Astrocyte (in vitro differentiated cells and primary cell): ENCODE results near the gene TIMM44. TPM values are rescaled to one million over a fixed set of nuclear protein-coding genes. Genes with fewer than 3 reads are reported as not detected.

Experiments
- DNase-seq: peaks from one replicate; pipeline ENCODE4 v3.0.0-alpha.2; 2010; ENCODE audit warnings: low read depth
- FAIRE-seq: peaks from 2 replicates; lab custom pipeline; 2011; peaks lifted over from hg19 to GRCh38; lab: Jason Lieb, UNC
- H2AFZ ChIP-seq: 2 replicates; pipeline ENCODE4 v1.6.0; 2012; ENCODE audit warnings: low read depth, low read length, inconsistent platforms
- H3K27ac ChIP-seq: 2 replicates; pipeline ENCODE4 v1.5.1; 2011; ENCODE audit warnings: low read depth, low read length, inconsistent platforms
- H3K27me3 ChIP-seq: 2 replicates; pipeline ENCODE4 v1.6.0; 2011; ENCODE audit warnings: low read length, inconsistent platforms; ENCODE audit not compliant: insufficient read depth
- H3K36me3 ChIP-seq: 2 replicates; pipeline ENCODE4 v1.5.1; 2011; ENCODE audit warnings: low read length, inconsistent platforms; ENCODE audit not compliant: insufficient read depth
- H3K4me1 ChIP-seq: 2 replicates; pipeline ENCODE4 v1.5.1; 2011; ENCODE audit warnings: low read length, inconsistent platforms; ENCODE audit not compliant: insufficient read depth
- H3K4me2 ChIP-seq: 2 replicates; pipeline ENCODE4 v1.6.0; 2012; ENCODE audit warnings: low read length, inconsistent platforms
- H3K4me3 ChIP-seq: 2 replicates; pipeline ENCODE4 v1.5.1; 2011; ENCODE audit warnings: low read depth, mild to moderate bottlenecking, low read length, inconsistent platforms; ENCODE audit not compliant: insufficient read depth
- H3K79me2 ChIP-seq: 2 replicates; pipeline ENCODE4 v1.6.0; 2012; ENCODE audit warnings: mild to moderate bottlenecking, low read length, inconsistent platforms; ENCODE audit not compliant: insufficient read depth
- H3K9ac ChIP-seq: 2 replicates; pipeline ENCODE4 v1.6.0; 2012; ENCODE audit warnings: mild to moderate bottlenecking, low read length, inconsistent platforms
- H3K9me3 ChIP-seq: 2 replicates; pipeline ENCODE4 v1.5.1; 2012; ENCODE audit warnings: low read depth, mild to moderate bottlenecking, low read length, inconsistent platforms; ENCODE audit not compliant: insufficient read depth
- H4K20me1 ChIP-seq: 2 replicates; pipeline ENCODE4 v1.6.0; 2012; ENCODE audit warnings: low read length, inconsistent platforms; ENCODE audit not compliant: insufficient read depth
- H3K27ac Mint-ChIP-seq: one replicate; pipeline ENCODE4 v1.8.0; 2021; ENCODE audit warnings: mild to moderate bottlenecking, mixed read lengths; ENCODE audit not compliant: unreplicated experiment
- H3K27me3 Mint-ChIP-seq: one replicate; pipeline ENCODE4 v1.8.0; 2021; ENCODE audit warnings: low read depth, mixed read lengths; ENCODE audit not compliant: unreplicated experiment
- H3K36me3 Mint-ChIP-seq: one replicate; pipeline ENCODE4 v1.8.0; 2021; ENCODE audit warnings: low read depth, mixed read lengths; ENCODE audit not compliant: unreplicated experiment
- H3K4me1 Mint-ChIP-seq: one replicate; pipeline ENCODE4 v1.8.0; 2021; ENCODE audit warnings: low read depth, mixed read lengths; ENCODE audit not compliant: unreplicated experiment
- H3K4me3 Mint-ChIP-seq: one replicate; pipeline ENCODE4 v1.8.0; 2021; ENCODE audit warnings: mild to moderate bottlenecking, moderate library complexity, mixed read lengths; ENCODE audit not compliant: unreplicated experiment
- H3K9me3 Mint-ChIP-seq: one replicate; pipeline ENCODE4 v1.8.0; 2021; ENCODE audit warnings: mild to moderate bottlenecking, mixed read lengths; ENCODE audit not compliant: unreplicated experiment
- CTCF ChIP-seq: IDR thresholded peaks from 2 replicates; pipeline ENCODE4 v1.5.1; 2011; ENCODE audit warnings: low read depth, mild to moderate bottlenecking, inconsistent platforms, low read length, moderate library complexity; ENCODE audit not compliant: insufficient read depth
- EZH2 ChIP-seq: IDR thresholded peaks from 2 replicates; pipeline ENCODE4 v1.6.1; 2012; ENCODE audit warnings: mild to moderate bottlenecking, low read length, inconsistent platforms; ENCODE audit not compliant: insufficient read depth
- total RNA-seq: library from RNA; stranded (reverse); gene quantifications from 2 replicates; pipeline ENCODE4 v1.2.1, GENCODE V29; 2021

TIMM44 gene
- total RNA-seq, 1 donor from 2014 or later = 71.1 TPM

- Histone ChIP-seq H3K79me2 (peaks cover 7% of the 10 kb centered on the region), H3K36me3 (no peaks in the 10 kb centered on the region), H3K4me1 (peaks cover 8% of the 10 kb centered on the region), H4K20me1 (peaks cover 4% of the 10 kb centered on the region), H3K27me3 (no peaks in the 10 kb centered on the region), H3K27ac (peak within 1 kb of the TSS; percentile 72), H2AFZ (peak within 1 kb of the TSS; percentile 86), H3K9ac (peak within 1 kb of the TSS; percentile 87), H3K4me3 (peak within 1 kb of the TSS; percentile 69), H3K4me2 (peak within 1 kb of the TSS; percentile 95), H3K9me3 (no peaks in the 10 kb centered on the region)
- H3K9me3 Mint-ChIP-seq = no peaks in the 10 kb centered on the region
- no peaks in the 10 kb centered on the region for H3K27me3 Mint-ChIP-seq
- DNase-seq (peak; percentile 49), FAIRE-seq (no peak)
- no peaks in the 10 kb centered on the region for H3K36me3 Mint-ChIP-seq
- H3K4me3 Mint-ChIP-seq = peak within 1 kb of the TSS; percentile 81
- H3K27ac Mint-ChIP-seq = peak within 1 kb of the TSS; percentile 78
- H3K4me1 Mint-ChIP-seq = peaks cover under 1% of the 10 kb centered on the region
- no peak for TF ChIP-seq CTCF
These were observed 55.2 kb downstream of the TIMM44 start, which contains the start of gene LRRC8E for GRCh38 chr19:7888145-7888825. LRRC8E (plus strand) TSS chr19:7888510; CDS start chr19:7895604, 7,094 bp downstream.

- Histone ChIP-seq H3K27ac (no peak overlapping the region), H3K9ac (no peak overlapping the region), H3K9me3 (no peaks in the 10 kb centered on the region), H3K4me3 (no peak overlapping the region), H3K4me2 (peak overlapping the region; percentile 95), H4K20me1 (peaks cover 4% of the 10 kb centered on the region), H3K36me3 (no peaks in the 10 kb centered on the region), H3K27me3 (no peaks in the 10 kb centered on the region), H3K79me2 (peaks cover 7% of the 10 kb centered on the region), H3K4me1 (peaks cover 7% of the 10 kb centered on the region), H2AFZ (no peak overlapping the region)
- H3K27me3 Mint-ChIP-seq = no peaks in the 10 kb centered on the region
- DNase-seq = no peak
- no peaks in the 10 kb centered on the region for H3K36me3 Mint-ChIP-seq
- H3K4me3 Mint-ChIP-seq = peak overlapping the region; percentile 68
- H3K4me1 Mint-ChIP-seq = no peaks in the 10 kb centered on the region
- no peaks in the 10 kb centered on the region for H3K9me3 Mint-ChIP-seq
- FAIRE-seq = no peak
- H3K27ac Mint-ChIP-seq = no peak overlapping the region
- TF ChIP-seq CTCF (no peak), EZH2 (no peak)
These were observed 55.9 kb downstream of the TIMM44 start for GRCh38 chr19:7887408-7888144.
